Sigmoid colon (tissue), 7 donors: ENCODE measurements around the gene ATG14. TPM values are rescaled to one million over a fixed set of nuclear protein-coding genes. Genes with fewer than 3 reads are reported as not detected.

Experiments used
- DNase-seq: peaks from one replicate; pipeline ENCODE4 v3.0.0-alpha.2; 2019
- H3K27ac ChIP-seq, 4 donors: fragments of 200-600 bp; sonication (generic); one replicate each; pipeline ENCODE4 v1.5.1; 2016 to 2019; ENCODE audit warnings: mild to moderate bottlenecking in 1 of 4
- H3K27me3 ChIP-seq, 3 donors: fragments of 200-600 bp; sonication (generic); one replicate each; pipeline ENCODE4 v1.5.1; 2019; ENCODE audit warnings: mild to moderate bottlenecking in 1 of 3
- H3K36me3 ChIP-seq, 4 donors: fragments of 200-600 bp; sonication (generic); one replicate each; pipeline ENCODE4 v1.5.1; 2016 to 2019
- H3K4me1 ChIP-seq, 4 donors: fragments of 200-600 bp; sonication (generic); one replicate each; pipeline ENCODE4 v1.5.1; 2017 to 2019
- H3K4me3 ChIP-seq, 4 donors: fragments of 200-600 bp; sonication (generic); one replicate each; pipeline ENCODE4 v1.5.1; 2017 to 2019; ENCODE audit warnings: mild to moderate bottlenecking in 2 of 4, moderate library complexity in 1 of 4
- H3K9me3 ChIP-seq, 4 donors: fragments of 200-600 bp in 3 of 4; sonication (generic) in 3 of 4; one replicate each; pipeline versions ENCODE4 v1.5.1 to v1.6.1; 2013 to 2019
- EP300 ChIP-seq, 4 donors: sonication (generic); formaldehyde crosslinking; IDR thresholded peaks; one replicate each; pipeline ENCODE4 v1.6.1; 2017; ENCODE audit warnings: antibody characterized with exemption in 4 of 4
- POLR2A ChIP-seq, 2 donors: fragments of 450-650 bp; IDR thresholded peaks; one replicate each; pipeline ENCODE4 v1.6.1; 2016; ENCODE audit warnings: antibody characterized with exemption in 2 of 2, mild to moderate bottlenecking in 2 of 2, moderate library complexity in 2 of 2
- POLR2AphosphoS5 ChIP-seq, 4 donors: sonication (generic); formaldehyde crosslinking; IDR thresholded peaks; one replicate each; pipeline ENCODE4 v1.6.1; 2017; ENCODE audit warnings: antibody characterized with exemption in 4 of 4
- WGBS, 2 donors: extraction: QIAGEN DNeasy Blood & Tissue Kit; methylation state at CpG; one replicate each; pipeline ENCODE4 v1.1.7; 2013; 5-methylcytosine and 5-hydroxymethylcytosine counted together
- intact Hi-C: fragments of 100-400 bp; cut with DNase I; formaldehyde crosslinking; loops from one replicate; pipeline ENCODE4 v1.15.1; 2023
- polyA plus RNA-seq, 3 donors: library from polyadenylated mRNA; stranded (reverse); fragments of 200-250 nt; gene quantifications; one replicate each; pipeline ENCODE4 v1.2.3, GENCODE V29; 2013
- total RNA-seq, 4 donors: library from RNA; depleted of rRNA; stranded (reverse); fragments of >200 nt; gene quantifications; one replicate each; pipeline ENCODE4 v1.1.0, GENCODE V29; 2016
- TF ChIP-seq, protein P1 (sequence below), 4 experiments: fragments of 450-650 bp in 3 of 4; fragments of 200-600 bp in 1 of 4; IDR thresholded peaks; one replicate each; pipeline ENCODE4 v1.5.1; 2016 to 2019; ENCODE audit warnings: antibody characterized with exemption in 4 of 4, mild to moderate bottlenecking in 3 of 4, moderate library complexity in 2 of 4
- donor health status: healthy with polysubstance abuse.
- donor health status: Bipolar disorder and iron deficiency.
- donor health status: healthy.

The ATG14 gene
- total and polyA plus RNA-seq, 7 donors = 3.6 to 22.2 (median 17.1) TPM

DNA sequence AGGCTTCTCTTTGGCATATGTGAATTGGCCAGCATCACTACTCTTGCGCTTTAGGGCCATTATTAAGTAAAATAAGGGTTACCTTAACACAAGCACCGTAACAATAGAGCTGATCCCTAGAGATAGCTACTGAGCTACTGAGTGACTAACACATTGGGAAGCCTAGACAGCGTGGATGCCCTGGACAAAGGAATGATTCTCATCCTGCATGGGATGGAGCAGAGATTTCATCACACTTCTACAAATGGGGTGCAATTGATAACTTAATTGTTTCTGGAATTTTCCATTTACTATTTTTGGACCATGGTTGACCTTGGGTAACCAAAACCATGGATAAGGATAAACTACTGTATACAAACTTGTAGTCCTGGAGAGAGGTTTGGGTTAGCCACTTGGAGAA lies 83.3 kb downstream of the ATG14 start:
- intact Hi-C loops = no loop called here
- TF ChIP-seq POLR2A (IDR thresholded peaks at IDR 0.05) (no peak), POLR2AphosphoS5 (IDR thresholded peaks at IDR 0.05) (no peak), EP300 (IDR thresholded peaks at IDR 0.05) (no peak)
- TF ChIP-seq, protein P1, sequence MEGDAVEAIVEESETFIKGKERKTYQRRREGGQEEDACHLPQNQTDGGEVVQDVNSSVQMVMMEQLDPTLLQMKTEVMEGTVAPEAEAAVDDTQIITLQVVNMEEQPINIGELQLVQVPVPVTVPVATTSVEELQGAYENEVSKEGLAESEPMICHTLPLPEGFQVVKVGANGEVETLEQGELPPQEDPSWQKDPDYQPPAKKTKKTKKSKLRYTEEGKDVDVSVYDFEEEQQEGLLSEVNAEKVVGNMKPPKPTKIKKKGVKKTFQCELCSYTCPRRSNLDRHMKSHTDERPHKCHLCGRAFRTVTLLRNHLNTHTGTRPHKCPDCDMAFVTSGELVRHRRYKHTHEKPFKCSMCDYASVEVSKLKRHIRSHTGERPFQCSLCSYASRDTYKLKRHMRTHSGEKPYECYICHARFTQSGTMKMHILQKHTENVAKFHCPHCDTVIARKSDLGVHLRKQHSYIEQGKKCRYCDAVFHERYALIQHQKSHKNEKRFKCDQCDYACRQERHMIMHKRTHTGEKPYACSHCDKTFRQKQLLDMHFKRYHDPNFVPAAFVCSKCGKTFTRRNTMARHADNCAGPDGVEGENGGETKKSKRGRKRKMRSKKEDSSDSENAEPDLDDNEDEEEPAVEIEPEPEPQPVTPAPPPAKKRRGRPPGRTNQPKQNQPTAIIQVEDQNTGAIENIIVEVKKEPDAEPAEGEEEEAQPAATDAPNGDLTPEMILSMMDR (IDR thresholded peaks at IDR 0.05) = no peak
- Histone ChIP-seq H3K27ac (no peak overlapping the region), H3K27me3 (no peaks in the 10 kb centered on the region), H3K9me3 (no peaks in the 10 kb centered on the region), H3K36me3 (no peaks in the 10 kb centered on the region), H3K4me1 (peaks cover 0 to 17% (median 2%) of the 10 kb centered on the region in 4 donors), H3K4me3 (no peak overlapping the region)
- 92 to 97% methylated on average over 3 of the region's 3 CpGs for WGBS, 2 donors
- no peak for DNase-seq

GRCh38 chr14:55327179-55327578 lies 84.5 kb downstream of the ATG14 start:
- Histone ChIP-seq H3K4me3 (no peak overlapping the region), H3K4me1 (peaks cover 0 to 6% (median 1%) of the 10 kb centered on the region in 4 donors), H3K27me3 (no peaks in the 10 kb centered on the region), H3K27ac (no peak overlapping the region), H3K36me3 (no peaks in the 10 kb centered on the region), H3K9me3 (no peaks in the 10 kb centered on the region)
- DNase-seq = no peak
- TF ChIP-seq EP300 (IDR thresholded peaks at IDR 0.05) = no peak
- TF ChIP-seq, protein P1 (IDR thresholded peaks at IDR 0.05) = no peak
- no peak for TF ChIP-seq POLR2A (IDR thresholded peaks at IDR 0.05)
- no peak for TF ChIP-seq POLR2AphosphoS5 (IDR thresholded peaks at IDR 0.05)
- WGBS, 2 donors = 44 to 46% methylated on average over 1 of the region's 1 CpG
- intact Hi-C loops = no loop called here

DNA sequence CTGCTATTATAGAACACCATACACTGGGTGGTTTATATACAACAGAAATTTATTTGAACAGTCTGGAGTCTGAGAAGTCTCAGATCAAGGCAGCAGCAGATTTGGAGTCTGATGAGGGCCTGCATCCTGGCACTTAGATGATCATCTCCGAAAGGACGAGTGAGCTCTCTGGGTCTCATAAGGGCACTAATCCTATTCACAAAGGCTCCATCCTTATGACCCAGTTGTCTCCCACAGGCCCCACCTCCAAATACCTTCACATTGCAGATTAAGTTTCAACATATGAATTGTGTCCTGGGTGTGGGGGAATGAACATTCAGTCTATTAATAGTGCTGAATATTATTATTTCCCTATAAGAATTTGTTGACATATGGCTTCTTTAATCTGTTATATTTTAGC lies 86.8 kb downstream of the ATG14 start:
- Histone ChIP-seq H3K36me3 (peaks cover 0 to 2% (median 0%) of the 10 kb centered on the region in 4 donors), H3K27ac (no peak overlapping the region), H3K4me3 (no peak overlapping the region), H3K27me3 (no peaks in the 10 kb centered on the region), H3K4me1 (peaks cover 0 to 4% (median 1%) of the 10 kb centered on the region in 4 donors), H3K9me3 (no peaks in the 10 kb centered on the region)
- 96 to 98% methylated on average over 2 of the region's 2 CpGs for WGBS, 2 donors
- intact Hi-C loops = no loop called here
- no peak for TF ChIP-seq EP300 (IDR thresholded peaks at IDR 0.05)
- no peak for TF ChIP-seq POLR2AphosphoS5 (IDR thresholded peaks at IDR 0.05)
- TF ChIP-seq, protein P1 (IDR thresholded peaks at IDR 0.05) = no peak
- TF ChIP-seq POLR2A (IDR thresholded peaks at IDR 0.05) = no peak
- DNase-seq = no peak

- H3K27ac ChIP-seq = no peak overlapping the region
- H3K9me3 ChIP-seq = no peaks in the 10 kb centered on the region
- H3K27me3 ChIP-seq = no peaks in the 10 kb centered on the region
- no peak for DNase-seq
- intact Hi-C loops = no loop called here
- H3K4me3 ChIP-seq = no peak overlapping the region
- H3K4me1 ChIP-seq = peaks cover 0 to 4% (median 1%) of the 10 kb centered on the region in 4 donors
- H3K36me3 ChIP-seq = peaks cover 0 to 3% (median 0%) of the 10 kb centered on the region in 4 donors
- no peak for TF ChIP-seq EP300 (IDR thresholded peaks at IDR 0.05)
- no peak for TF ChIP-seq POLR2A (IDR thresholded peaks at IDR 0.05)
- TF ChIP-seq, protein P1 (IDR thresholded peaks at IDR 0.05) = no peak
- TF ChIP-seq POLR2AphosphoS5 (IDR thresholded peaks at IDR 0.05) = no peak
These were observed 87.7 kb downstream of the ATG14 start for GRCh38 chr14:55323910-55324309.

DNA sequence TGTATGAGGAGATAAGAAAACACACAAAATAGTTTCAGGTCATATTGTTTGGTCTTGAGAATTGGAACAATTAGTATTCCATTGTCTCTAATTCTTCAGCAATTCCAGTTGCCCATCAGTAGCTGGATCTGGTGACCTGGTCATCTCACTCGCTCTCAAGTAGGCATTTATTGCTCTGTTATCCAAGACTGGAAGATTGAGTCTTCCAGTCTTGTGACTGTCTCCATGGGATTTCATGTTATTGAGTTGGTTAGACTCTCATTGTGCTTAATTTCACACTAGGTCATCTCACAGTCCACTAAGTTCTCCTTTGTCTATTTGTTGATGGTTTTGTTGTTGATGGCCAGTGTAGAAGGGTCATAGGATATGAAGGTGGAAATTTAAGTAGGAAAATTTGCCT lies 92.9 kb downstream of the ATG14 start:
- 79 to 96% methylated on average over 1 of the region's 1 CpG for WGBS, 2 donors
- Histone ChIP-seq H3K9me3 (no peaks in the 10 kb centered on the region), H3K27me3 (no peaks in the 10 kb centered on the region), H3K36me3 (peaks cover 0 to 13% (median 0%) of the 10 kb centered on the region in 4 donors), H3K4me1 (no peaks in the 10 kb centered on the region), H3K4me3 (no peak overlapping the region), H3K27ac (no peak overlapping the region)
- intact Hi-C loops = no loop called here
- DNase-seq = no peak
- TF ChIP-seq, protein P1 (IDR thresholded peaks at IDR 0.05) = no peak
- no peak for TF ChIP-seq POLR2AphosphoS5 (IDR thresholded peaks at IDR 0.05)
- no peak for TF ChIP-seq POLR2A (IDR thresholded peaks at IDR 0.05)
- no peak for TF ChIP-seq EP300 (IDR thresholded peaks at IDR 0.05)
